SK-N-SH treated with all-trans-retinoic acid at 6 μM for 48 hours (cell line): ENCODE data around the gene IWS1.

Source experiments
- ATAC-seq: fragments of 200-7000 bp; cut with Tn5 transposase; 3 replicates; pipeline ENCODE4 v1.9.1; 2020; ENCODE audit warnings: mild to moderate bottlenecking, moderate library complexity
- ARNTL ChIP-seq: fragments of 450-650 bp; formaldehyde crosslinking; IDR thresholded peaks from 2 replicates; pipeline ENCODE4 v1.5.0; 2020; ENCODE audit warnings: low read depth, mild to moderate bottlenecking, moderate library complexity, borderline replicate concordance
- CREB5 ChIP-seq: fragments of 250-450 bp; sonication (Bioruptor Pico); IDR thresholded peaks from 2 replicates; pipeline ENCODE4 v1.5.1; 2020; ENCODE audit warnings: low read depth, mild to moderate bottlenecking, moderate library complexity
- CSDC2 ChIP-seq: fragments of 250-450 bp; sonication (Bioruptor Pico); IDR thresholded peaks from 2 replicates; pipeline ENCODE4 v1.5.0; 2020; ENCODE audit warnings: mild to moderate bottlenecking, moderate library complexity
- CSRNP3 ChIP-seq: fragments of 250-450 bp; sonication (Bioruptor Pico); IDR thresholded peaks from 2 replicates; pipeline ENCODE4 v1.5.1; 2021; ENCODE audit warnings: mild to moderate bottlenecking, moderate library complexity
- ESRRG ChIP-seq: fragments of 250-450 bp; sonication (Bioruptor Pico); IDR thresholded peaks from 2 replicates; pipeline ENCODE4 v1.6.1; 2021; ENCODE audit warnings: mild to moderate bottlenecking
- GLIS3 ChIP-seq: fragments of 250-450 bp; sonication (Bioruptor Pico); IDR thresholded peaks from 2 replicates; pipeline ENCODE4 v1.5.0; 2020; ENCODE audit warnings: mild to moderate bottlenecking, moderate library complexity
- ISL1 ChIP-seq: fragments of 250-450 bp; sonication (Bioruptor Pico); IDR thresholded peaks from 2 replicates; pipeline ENCODE4 v2.1.2; 2022; ENCODE audit warnings: mild to moderate bottlenecking, moderate library complexity
- OSR1 ChIP-seq: fragments of 250-450 bp; sonication (Bioruptor Pico); IDR thresholded peaks from 2 replicates; pipeline ENCODE4 v1.8.0; 2022; ENCODE audit warnings: moderate library complexity, mild to moderate bottlenecking, inconsistent platforms
- PATZ1 ChIP-seq: fragments of 250-450 bp; sonication (Bioruptor Pico); IDR thresholded peaks from 2 replicates; pipeline ENCODE4 v1.8.0; 2020; ENCODE audit warnings: mild to moderate bottlenecking, moderate library complexity, borderline replicate concordance
- POU6F1 ChIP-seq: fragments of 250-450 bp; sonication (Bioruptor Pico); IDR thresholded peaks from 2 replicates; pipeline ENCODE4 v1.8.0; 2021; ENCODE audit warnings: low read depth, mild to moderate bottlenecking, moderate library complexity, borderline replicate concordance
- PPARA ChIP-seq: fragments of 250-450 bp; sonication (Bioruptor Pico); IDR thresholded peaks from 2 replicates; pipeline ENCODE4 v1.5.0; 2020; ENCODE audit warnings: mild to moderate bottlenecking, borderline replicate concordance
- RARB ChIP-seq: fragments of 250-450 bp; sonication (Bioruptor Pico); IDR thresholded peaks from 2 replicates; pipeline ENCODE4 v1.8.0; 2021; ENCODE audit warnings: mild to moderate bottlenecking, moderate library complexity
- SNAI2 ChIP-seq: fragments of 250-450 bp; sonication (Bioruptor Pico); IDR thresholded peaks from 2 replicates; pipeline ENCODE4 v1.5.0; 2020; ENCODE audit warnings: mild to moderate bottlenecking, moderate library complexity
- TCF4 ChIP-seq: fragments of 250-450 bp; sonication (Bioruptor Pico); IDR thresholded peaks from 2 replicates; pipeline ENCODE4 v1.8.0; 2021; ENCODE audit warnings: mild to moderate bottlenecking, moderate library complexity, borderline replicate concordance
- TSHZ2 ChIP-seq: fragments of 250-450 bp; sonication (Bioruptor Pico); IDR thresholded peaks from 2 replicates; pipeline ENCODE4 v1.5.0; 2020; ENCODE audit warnings: mild to moderate bottlenecking, moderate library complexity
- ZC3H10 ChIP-seq: fragments of 250-450 bp; sonication (Bioruptor Pico); IDR thresholded peaks from 2 replicates; pipeline ENCODE4 v1.5.1; 2021; ENCODE audit warnings: mild to moderate bottlenecking, moderate library complexity
- ZFP3 ChIP-seq: fragments of 250-450 bp; sonication (Bioruptor Pico); IDR thresholded peaks from 2 replicates; pipeline ENCODE4 v1.5.0; 2020; ENCODE audit warnings: mild to moderate bottlenecking, moderate library complexity
- ZFP30 ChIP-seq: fragments of 450-650 bp; formaldehyde crosslinking; IDR thresholded peaks from 2 replicates; pipeline ENCODE4 v1.5.0; 2022; ENCODE audit warnings: mild to moderate bottlenecking, moderate library complexity
- ZNF565 ChIP-seq: fragments of 450-650 bp; formaldehyde crosslinking; conservative IDR thresholded peaks from 2 replicates; pipeline ENCODE4 v1.5.0; 2020; ENCODE audit warnings: low read depth, mild to moderate bottlenecking, moderate library complexity
- ZNF70 ChIP-seq: fragments of 450-650 bp; formaldehyde crosslinking; IDR thresholded peaks from 2 replicates; pipeline ENCODE4 v1.5.0; 2020; ENCODE audit warnings: mild to moderate bottlenecking, moderate library complexity
- ZNF8 ChIP-seq: fragments of 450-650 bp; formaldehyde crosslinking; IDR thresholded peaks from 2 replicates; pipeline ENCODE4 v1.5.0; 2020; ENCODE audit warnings: mild to moderate bottlenecking, moderate library complexity

IWS1 gene

GRCh38 chr2:127563458-127564428 lies 37.5 kb upstream of the IWS1 start:
- TF ChIP-seq ZFP30 (CRISPR knock-in tag) = no peak
- no peak for TF ChIP-seq ZNF70 (CRISPR knock-in tag)
- no peak for TF ChIP-seq PPARA (CRISPR knock-in tag)
- TF ChIP-seq ZNF8 (CRISPR knock-in tag) = no peak
- TF ChIP-seq POU6F1 = no peak
- TF ChIP-seq RARB (CRISPR knock-in tag) = no peak
- TF ChIP-seq CSDC2 = no peak
- TF ChIP-seq ESRRG (CRISPR knock-in tag) = no peak
- TF ChIP-seq ISL1 (CRISPR knock-in tag) = no peak
- TF ChIP-seq ARNTL (CRISPR knock-in tag) = no peak
- no peak for ATAC-seq

GRCh38 chr2:127562936-127563335 lies 36.6 kb upstream of the IWS1 start:
- TF ChIP-seq CSDC2 = no peak
- TF ChIP-seq ISL1 (CRISPR knock-in tag) = no peak
- no peak for TF ChIP-seq PATZ1 (CRISPR knock-in tag)
- TF ChIP-seq SNAI2 (CRISPR knock-in tag) = no peak
- TF ChIP-seq GLIS3 (CRISPR knock-in tag) = no peak
- TF ChIP-seq PPARA (CRISPR knock-in tag) = no peak
- TF ChIP-seq ZC3H10 (CRISPR knock-in tag) = no peak
- TF ChIP-seq RARB (CRISPR knock-in tag) = no peak
- no peak for TF ChIP-seq OSR1 (CRISPR knock-in tag)
- TF ChIP-seq ARNTL (CRISPR knock-in tag) = no peak
- TF ChIP-seq ESRRG (CRISPR knock-in tag) = no peak
- no peak for TF ChIP-seq ZFP3
- no peak for TF ChIP-seq CREB5 (CRISPR knock-in tag)
- no peak for TF ChIP-seq TCF4 (CRISPR knock-in tag)

GRCh38 chr2:127561371-127561770 lies 35.1 kb upstream of the IWS1 start:
- no peak for ATAC-seq
- TF ChIP-seq GLIS3 (CRISPR knock-in tag) = no peak
- TF ChIP-seq ZNF565 (CRISPR knock-in tag) = no peak
- TF ChIP-seq PATZ1 (CRISPR knock-in tag) = no peak
- no peak for TF ChIP-seq CREB5 (CRISPR knock-in tag)
- TF ChIP-seq POU6F1 = no peak
- no peak for TF ChIP-seq ESRRG (CRISPR knock-in tag)
- no peak for TF ChIP-seq PPARA (CRISPR knock-in tag)
- no peak for TF ChIP-seq ISL1 (CRISPR knock-in tag)
- no peak for TF ChIP-seq ZNF70 (CRISPR knock-in tag)
- no peak for TF ChIP-seq ZFP30 (CRISPR knock-in tag)
- no peak for TF ChIP-seq TCF4 (CRISPR knock-in tag)
- no peak for TF ChIP-seq CSDC2
- no peak for TF ChIP-seq TSHZ2 (CRISPR knock-in tag)
- no peak for TF ChIP-seq CSRNP3 (CRISPR knock-in tag)
- no peak for TF ChIP-seq ZNF8 (CRISPR knock-in tag)

More at GRCh38 chr2:127562936-127563335, 36.6 kb upstream of the IWS1 start:
- no peak for ATAC-seq
